RKO (cell line): Measurements from ENCODE around the gene PTPRD.

Experiments used
- DNase-seq: peaks from one replicate; pipeline ENCODE4 v3.0.0-alpha.2; 2016; ENCODE audit warnings: low spot score

PTPRD gene

GRCh38 chr9:8430945-8431344 lies 2181.9 kb downstream of the PTPRD start:
- DNase-seq = no peak

- no peak for DNase-seq
Observed at GRCh38 chr9:8429768-8430167, 2183.0 kb downstream of the PTPRD start.

- DNase-seq = no peak
Observed at GRCh38 chr9:8429157-8429556, 2183.6 kb downstream of the PTPRD start.

GRCh38 chr9:8428389-8428788 lies 2184.4 kb downstream of the PTPRD start:
- no peak for DNase-seq

- DNase-seq = no peak
Observed at GRCh38 chr9:8424786-8425410, 2187.9 kb downstream of the PTPRD start.

- no peak for DNase-seq
Observed at GRCh38 chr9:8420416-8420815, 2192.4 kb downstream of the PTPRD start.

GRCh38 chr9:8419596-8420275 lies 2193.1 kb downstream of the PTPRD start:
- DNase-seq = no peak

- no peak for DNase-seq
Observed at GRCh38 chr9:8417341-8417740, 2195.5 kb downstream of the PTPRD start.

GRCh38 chr9:8412327-8412726 lies 2200.5 kb downstream of the PTPRD start:
- DNase-seq = no peak

- no peak for DNase-seq
Observed at GRCh38 chr9:8408575-8409190, 2204.1 kb downstream of the PTPRD start.

GRCh38 chr9:8401961-8402705 lies 2210.7 kb downstream of the PTPRD start:
- no peak for DNase-seq

- no peak for DNase-seq
Observed at GRCh38 chr9:8400378-8400777, 2212.4 kb downstream of the PTPRD start.

GRCh38 chr9:8395022-8395421 lies 2217.8 kb downstream of the PTPRD start:
- DNase-seq = no peak

- no peak for DNase-seq
Observed at GRCh38 chr9:8394341-8394740, 2218.5 kb downstream of the PTPRD start.

GRCh38 chr9:8392866-8393265 lies 2219.9 kb downstream of the PTPRD start:
- no peak for DNase-seq

- no peak for DNase-seq
Observed at GRCh38 chr9:8391566-8391965, 2221.2 kb downstream of the PTPRD start.

GRCh38 chr9:8391132-8391531 lies 2221.7 kb downstream of the PTPRD start:
- no peak for DNase-seq

GRCh38 chr9:8390571-8390970 lies 2222.2 kb downstream of the PTPRD start:
- no peak for DNase-seq

- DNase-seq = no peak
Observed at GRCh38 chr9:8389531-8389930, 2223.3 kb downstream of the PTPRD start.

- DNase-seq = no peak
Observed at GRCh38 chr9:8388132-8388531, 2224.7 kb downstream of the PTPRD start.

GRCh38 chr9:8384091-8384490 lies 2228.7 kb downstream of the PTPRD start:
- DNase-seq = no peak

- no peak for DNase-seq
Observed at GRCh38 chr9:8382777-8383527, 2229.8 kb downstream of the PTPRD start.
